ENCODE results near the gene UBQLN3.

Gene UBQLN3

GRCh38 chr11:5509803-5510202 is at the start of gene UBQLN3:
TSS of gene UBQLN3 (minus strand) at chr11:5509957. CDS start at chr11:5509558, 399 bp downstream.
- Histone ChIP-seq H3K4me3 (no peak within 1 kb of the TSS), H3K27ac (no peak within 1 kb of the TSS)

GRCh38 chr11:5557751-5558150 is 48.0 kb upstream of the UBQLN3 start:
- Histone ChIP-seq H3K27ac (no peak overlapping the region), H3K4me3 (no peak overlapping the region)

- no peak overlapping the region for H3K4me3 ChIP-seq
These were observed 46.9 kb upstream of the UBQLN3 start for GRCh38 chr11:5556596-5557188.

DNA sequence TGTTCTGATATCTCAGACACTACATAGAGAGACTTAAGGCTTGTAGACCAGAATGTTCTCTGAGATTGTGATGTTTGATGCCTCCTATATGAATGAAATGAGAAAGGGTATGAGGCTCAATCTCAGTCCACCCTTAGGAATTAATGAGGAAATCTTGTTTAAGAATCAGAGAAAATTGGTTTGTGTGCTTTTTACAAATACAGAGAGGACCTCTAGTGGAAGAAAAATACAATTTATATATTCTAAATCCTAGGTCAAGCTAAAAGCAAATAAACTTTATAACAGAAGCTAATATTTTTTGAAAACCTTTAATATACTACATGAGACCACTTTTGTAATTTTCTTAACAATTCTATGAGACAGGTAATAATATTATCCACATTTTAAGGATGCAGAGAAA is 43.6 kb upstream of the UBQLN3 start:
- H3K27ac ChIP-seq = no peak overlapping the region
- no peak overlapping the region for H3K4me3 ChIP-seq

More at GRCh38 chr11:5556596-5557188, 46.9 kb upstream of the UBQLN3 start:
- no peak overlapping the region for H3K27ac ChIP-seq

DNA sequence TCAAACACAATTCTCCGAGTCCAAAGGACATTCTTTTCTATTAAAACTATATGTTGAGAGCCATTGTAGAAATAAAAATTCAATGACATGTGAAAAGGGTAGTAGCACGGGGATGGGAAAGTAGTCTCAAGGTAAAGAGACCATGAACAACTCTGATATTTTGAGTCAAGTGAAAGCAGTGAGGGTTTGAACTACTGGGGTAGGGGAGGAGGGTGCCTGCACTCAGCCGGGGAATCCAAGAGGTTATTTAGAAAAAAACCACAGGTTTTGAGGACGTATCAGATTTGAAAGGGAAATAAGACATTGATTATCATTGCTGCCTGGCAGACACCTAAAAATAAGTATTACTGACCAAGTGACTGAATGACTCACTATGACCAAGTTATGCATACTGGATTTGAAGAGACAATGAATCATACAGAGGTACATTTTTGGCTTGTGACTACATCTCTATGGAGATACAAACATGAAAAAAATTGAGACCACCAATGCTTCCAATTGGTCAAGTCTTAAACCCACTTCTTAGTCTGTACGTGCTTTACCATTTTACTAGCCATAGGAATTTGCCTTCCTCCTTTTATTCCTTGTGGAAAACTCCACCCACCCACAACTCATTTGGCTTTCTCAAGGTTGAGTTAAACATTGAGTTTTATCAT is 40.8 kb upstream of the UBQLN3 start:
- Histone ChIP-seq H3K4me3 (no peak overlapping the region), H3K27ac (no peak overlapping the region)

- H3K27ac ChIP-seq = no peak within 1 kb of the TSS
- H3K4me3 ChIP-seq = no peak within 1 kb of the TSS
These were observed 38.7 kb upstream of the UBQLN3 start, which contains the start of gene OR52H1 for GRCh38 chr11:5548440-5548839. TSS of gene OR52H1 (minus strand) at chr11:5548540. CDS start at chr11:5545505, 3,035 bp downstream.

- H3K27ac ChIP-seq = no peak overlapping the region
These were observed 38.2 kb upstream of the UBQLN3 start for GRCh38 chr11:5547982-5548381.

GRCh38 chr11:5546457-5546856 is 36.7 kb upstream of the UBQLN3 start:
- no peak overlapping the region for H3K27ac ChIP-seq
- no peak overlapping the region for H3K4me3 ChIP-seq

More at GRCh38 chr11:5547982-5548381, 38.2 kb upstream of the UBQLN3 start:
- H3K4me3 ChIP-seq = no peak overlapping the region

DNA sequence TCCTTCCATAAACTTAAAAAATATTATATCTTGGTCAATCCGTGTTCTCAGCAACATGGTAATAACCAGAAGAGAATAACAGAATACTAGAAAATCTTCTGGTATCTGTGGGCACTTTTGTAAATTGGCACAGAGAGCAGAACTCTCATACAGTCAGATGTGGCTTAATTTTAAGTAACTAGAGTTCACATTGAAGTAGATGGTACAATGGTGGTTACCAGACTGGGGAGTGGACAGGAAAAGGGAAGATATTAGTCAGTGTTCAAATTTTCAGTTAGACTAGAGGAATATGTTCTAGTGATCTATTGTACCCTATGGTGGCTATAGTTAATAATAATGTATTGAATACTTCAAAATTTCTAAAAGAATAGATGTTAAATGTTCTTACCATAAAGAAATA is 31.7 kb upstream of the UBQLN3 start:
- Histone ChIP-seq H3K4me3 (no peak overlapping the region), H3K27ac (no peak overlapping the region)

- H3K4me3 ChIP-seq = no peak overlapping the region
- no peak overlapping the region for H3K27ac ChIP-seq
These were observed 26.7 kb upstream of the UBQLN3 start for GRCh38 chr11:5536482-5536881.

- Histone ChIP-seq H3K27ac (no peak overlapping the region), H3K4me3 (no peak overlapping the region)
These were observed 24.3 kb upstream of the UBQLN3 start for GRCh38 chr11:5534046-5534445.

GRCh38 chr11:5531053-5531831 is 21.5 kb upstream of the UBQLN3 start:
- H3K27ac ChIP-seq = no peak overlapping the region
- no peak overlapping the region for H3K4me3 ChIP-seq

DNA sequence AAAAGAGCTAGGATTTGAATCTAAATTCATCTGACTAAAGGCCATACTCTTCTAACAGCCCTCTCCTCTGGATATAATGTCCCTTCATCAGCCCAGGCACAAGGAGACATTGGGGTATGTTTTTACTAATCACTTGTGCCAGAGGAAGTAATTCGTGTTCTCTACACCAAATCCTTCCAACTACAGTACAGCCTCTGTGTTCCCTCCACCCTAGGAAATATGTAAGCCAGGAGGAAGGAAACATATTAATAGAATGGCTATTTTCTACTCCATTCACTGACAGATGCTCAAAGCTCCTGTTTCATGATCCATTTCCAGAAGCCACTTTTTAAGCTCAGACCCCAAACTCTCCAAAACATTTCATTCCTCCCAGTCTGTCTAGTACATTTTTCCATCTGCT is 18.7 kb upstream of the UBQLN3 start:
- Histone ChIP-seq H3K27ac (no peak overlapping the region), H3K4me3 (no peak overlapping the region)

DNA sequence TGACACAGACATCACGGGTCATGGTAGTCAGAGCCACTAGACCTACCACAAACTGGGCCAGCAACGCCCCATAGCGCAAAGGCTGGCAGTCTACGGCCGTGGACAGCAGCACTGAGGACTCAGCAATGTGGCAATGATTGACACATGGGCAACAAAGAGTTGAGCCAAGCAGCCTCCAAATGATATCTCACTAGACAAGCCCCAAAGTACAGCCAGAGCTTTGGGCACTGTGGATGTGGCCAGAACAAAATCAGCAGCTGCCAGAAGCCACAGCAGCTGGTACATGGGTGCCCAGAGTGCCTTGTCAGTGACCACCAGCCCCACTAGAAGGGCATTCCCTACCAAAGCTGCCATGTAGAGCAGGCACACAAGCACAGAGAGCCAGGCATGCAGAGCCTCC is 18.0 kb upstream of the UBQLN3 start:
- H3K4me3 ChIP-seq = no peak overlapping the region

DNA sequence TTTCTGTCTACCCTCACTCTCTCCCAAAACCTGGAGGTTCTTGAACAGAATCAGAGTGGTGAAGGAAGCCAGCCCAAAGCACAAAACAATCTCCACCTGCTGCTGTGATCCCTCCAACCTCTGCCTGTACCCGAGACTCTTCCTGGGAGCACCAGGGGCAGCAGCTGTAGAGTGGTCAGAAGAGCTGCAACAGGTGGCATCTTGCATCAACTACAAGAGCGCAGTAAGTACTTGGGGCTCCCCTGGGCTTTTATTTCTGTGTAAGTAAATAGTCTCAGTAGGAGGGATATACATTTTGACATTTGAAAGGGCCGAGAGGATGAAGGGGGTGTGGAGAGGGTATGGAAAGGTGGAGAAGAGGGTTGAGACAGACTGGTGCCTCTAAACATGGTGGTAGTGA is 15.0 kb upstream of the UBQLN3 start:
- Histone ChIP-seq H3K4me3 (no peak overlapping the region), H3K27ac (no peak overlapping the region)

More for the DNA sequence above, 18.0 kb upstream of the UBQLN3 start:
- H3K27ac ChIP-seq = no peak overlapping the region

GRCh38 chr11:5522308-5522707 is 12.6 kb upstream of the UBQLN3 start:
- Histone ChIP-seq H3K4me3 (no peak overlapping the region), H3K27ac (no peak overlapping the region)

DNA sequence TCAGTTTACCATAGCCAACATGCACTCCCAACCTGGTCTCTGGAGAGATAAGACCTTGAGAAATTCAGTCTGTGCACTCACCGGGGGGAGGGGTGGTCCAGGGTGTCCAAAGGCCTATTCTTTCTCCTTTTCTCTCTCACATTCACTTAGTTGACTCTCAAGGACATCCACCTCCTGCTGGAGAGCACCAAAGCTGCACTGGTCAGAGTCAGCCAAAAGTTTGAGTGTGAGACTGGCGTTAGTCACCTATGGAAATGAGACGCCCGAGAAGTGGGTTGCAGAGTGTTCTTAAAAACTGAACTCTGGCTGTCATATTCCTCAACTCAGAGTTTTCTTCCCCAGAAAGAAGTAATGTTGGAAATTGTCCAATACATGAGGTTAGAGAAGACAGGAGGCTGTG is 11.8 kb upstream of the UBQLN3 start:
- Histone ChIP-seq H3K27ac (no peak overlapping the region), H3K4me3 (no peak overlapping the region)

- Histone ChIP-seq H3K27ac (no peak within 1 kb of the TSS), H3K4me3 (no peak within 1 kb of the TSS)
These were observed 6.8 kb upstream of the UBQLN3 start, which contains the start of gene UBQLNL for GRCh38 chr11:5516599-5516998. TSS of gene UBQLNL (minus strand) at chr11:5516699. CDS start at chr11:5516441, 258 bp downstream.

- no peak overlapping the region for H3K4me3 ChIP-seq
- H3K27ac ChIP-seq = no peak overlapping the region
These were observed 5.1 kb upstream of the UBQLN3 start for GRCh38 chr11:5514841-5515240.

- no peak overlapping the region for H3K27ac ChIP-seq
These were observed 1.2 kb downstream of the UBQLN3 start for GRCh38 chr11:5508605-5509004.

GRCh38 chr11:5507933-5508305 is 1.8 kb downstream of the UBQLN3 start:
- H3K4me3 ChIP-seq = no peak overlapping the region
- H3K27ac ChIP-seq = no peak overlapping the region

More at GRCh38 chr11:5508605-5509004, 1.2 kb downstream of the UBQLN3 start:
- no peak overlapping the region for H3K4me3 ChIP-seq

Measured in skin epidermis (tissue), 12 donors.